ENCODE measurements around the gene KRT28. TPM values are rescaled to one million over a fixed set of nuclear protein-coding genes. Genes with fewer than 3 reads are reported as not detected.

KRT28 gene
- total and polyA plus RNA-seq, 2 donors (not counting 3 experiments of a cell fraction or from before 2014, with no cell fraction given): not detected

Other genes starting within 250 kb of the KRT28 start
- 0.30 TPM in 1 of 2 replicates, not detected in the other for gene CCR7, start 234.5 kb downstream of the KRT28 start, total RNA-seq
- gene CCR7, start 234.5 kb downstream of the KRT28 start, polyA plus RNA-seq: 0.18 and 0.25 TPM in 2 replicates
- gene SMARCE1, start 152.1 kb downstream of the KRT28 start, total RNA-seq: 120 and 127 TPM in 2 replicates
- 21.5 and 28.4 TPM in 2 replicates for gene SMARCE1, start 152.1 kb downstream of the KRT28 start, polyA plus RNA-seq
- not detected in 2 replicates for gene KRT222, start 134.8 kb downstream of the KRT28 start, total RNA-seq
- gene KRT222, start 134.8 kb downstream of the KRT28 start, polyA plus RNA-seq: not detected in 2 replicates
- gene KRT24, start 96.2 kb downstream of the KRT28 start, total RNA-seq: not detected in 2 replicates
- gene KRT24, start 96.2 kb downstream of the KRT28 start, polyA plus RNA-seq: not detected in 2 replicates
- not detected in 2 replicates for gene KRT25, start 44.6 kb downstream of the KRT28 start, total RNA-seq
- not detected in 2 replicates for gene KRT25, start 44.6 kb downstream of the KRT28 start, polyA plus RNA-seq
- gene KRT26, start 27.8 kb downstream of the KRT28 start, total RNA-seq: not detected in 2 replicates
- gene KRT26, start 27.8 kb downstream of the KRT28 start, polyA plus RNA-seq: not detected in 2 replicates
- not detected in 2 replicates for gene KRT27, start 17.4 kb downstream of the KRT28 start, total RNA-seq
- gene KRT27, start 17.4 kb downstream of the KRT28 start, polyA plus RNA-seq: not detected in 2 replicates
- 51.4 and 55.6 TPM in 2 replicates for gene KRT10, start 22.7 kb upstream of the KRT28 start, total RNA-seq
- gene KRT10, start 22.7 kb upstream of the KRT28 start, polyA plus RNA-seq: 5.1 and 5.4 TPM in 2 replicates
- not detected in 2 replicates for gene KRT12, start 67.3 kb upstream of the KRT28 start, total RNA-seq
- gene KRT12, start 67.3 kb upstream of the KRT28 start, polyA plus RNA-seq: not detected in 2 replicates
- gene KRT20, start 85.3 kb upstream of the KRT28 start, total RNA-seq: not detected in 2 replicates
- not detected in 2 replicates for gene KRT20, start 85.3 kb upstream of the KRT28 start, polyA plus RNA-seq
- gene KRT23, start 137.7 kb upstream of the KRT28 start, total RNA-seq: not detected in 2 replicates
- not detected in 2 replicates for gene KRT23, start 137.7 kb upstream of the KRT28 start, polyA plus RNA-seq
- not detected in 2 replicates for gene KRT39, start 167.0 kb upstream of the KRT28 start, total RNA-seq
- not detected in 2 replicates for gene KRT39, start 167.0 kb upstream of the KRT28 start, polyA plus RNA-seq
- not detected in 2 replicates for gene KRT40, start 184.4 kb upstream of the KRT28 start, total RNA-seq
- not detected in 2 replicates for gene KRT40, start 184.4 kb upstream of the KRT28 start, polyA plus RNA-seq
- not detected in 2 replicates for gene KRTAP3-3, start 194.2 kb upstream of the KRT28 start, total RNA-seq
- gene KRTAP3-3, start 194.2 kb upstream of the KRT28 start, polyA plus RNA-seq: not detected in 2 replicates
- not detected in 2 replicates for gene KRTAP3-2, start 199.9 kb upstream of the KRT28 start, total RNA-seq
- gene KRTAP3-2, start 199.9 kb upstream of the KRT28 start, polyA plus RNA-seq: not detected in 2 replicates
- gene KRTAP3-1, start 209.2 kb upstream of the KRT28 start, total RNA-seq: not detected in 2 replicates
- gene KRTAP3-1, start 209.2 kb upstream of the KRT28 start, polyA plus RNA-seq: not detected in 2 replicates
- not detected in 2 replicates for gene KRTAP1-5, start 227.2 kb upstream of the KRT28 start, total RNA-seq
- not detected in 2 replicates for gene KRTAP1-5, start 227.2 kb upstream of the KRT28 start, polyA plus RNA-seq
- gene KRTAP1-4, start 230.2 kb upstream of the KRT28 start, total RNA-seq: not detected in 2 replicates
- not detected in 2 replicates for gene KRTAP1-4, start 230.2 kb upstream of the KRT28 start, polyA plus RNA-seq
- not detected in 2 replicates for gene KRTAP1-3, start 234.9 kb upstream of the KRT28 start, total RNA-seq
- not detected in 2 replicates for gene KRTAP1-3, start 234.9 kb upstream of the KRT28 start, polyA plus RNA-seq
- gene KRTAP1-1, start 241.5 kb upstream of the KRT28 start, total RNA-seq: not detected in 2 replicates
- not detected in 2 replicates for gene KRTAP1-1, start 241.5 kb upstream of the KRT28 start, polyA plus RNA-seq
- not detected in 2 replicates for gene KRTAP2-1, start 247.4 kb upstream of the KRT28 start, total RNA-seq
- gene KRTAP2-1, start 247.4 kb upstream of the KRT28 start, polyA plus RNA-seq: not detected in 2 replicates

Measured in endothelial cell of umbilical vein (primary cell).